ENCODE data around the gene EIF4H.
"Not testable (repeated sequence)": the region's sequence is repeated elsewhere in the genome, so short reads cannot be mapped to it uniquely, and the experiment has no call there.

Gene EIF4H

DNA sequence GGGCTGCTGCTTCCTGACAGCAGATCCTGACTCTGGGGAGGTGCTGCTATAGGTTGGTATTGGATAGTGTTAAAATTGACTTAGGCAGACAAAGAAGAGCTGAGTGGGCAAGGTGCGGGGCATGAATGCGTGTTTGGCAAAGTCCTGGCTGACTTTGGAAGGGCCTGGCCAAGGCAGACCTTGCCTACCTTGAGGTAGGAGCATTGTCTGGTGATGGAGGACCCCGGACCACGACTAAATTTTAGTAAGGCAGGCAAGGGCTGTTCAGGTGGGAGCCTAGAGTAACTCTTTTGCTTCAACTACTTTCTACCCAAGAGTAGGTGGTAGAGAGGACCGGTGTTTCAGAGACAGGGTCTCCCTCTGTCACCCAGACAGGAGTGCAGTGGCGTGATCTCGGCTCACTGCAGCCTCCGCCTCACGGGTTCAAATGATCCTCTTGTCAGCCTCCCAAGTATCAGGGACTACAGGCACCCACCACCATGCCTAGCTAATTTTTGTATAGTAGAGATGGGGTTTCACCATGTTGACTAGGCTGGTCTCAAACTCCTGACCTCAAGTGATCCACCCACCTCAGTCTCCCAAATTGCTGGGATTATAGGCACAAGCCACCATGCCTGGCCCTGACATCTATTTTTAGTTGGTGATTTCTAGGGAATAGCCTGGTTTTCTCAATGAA lies 23.4 kb downstream of the EIF4H start:
- DNase-seq (ENCODE audit: low read depth in 4 of 4, low spot score in 1 of 4): no peak

GRCh38 chr7:74199551-74200355 lies 25.6 kb downstream of the EIF4H start:
- no peak for DNase-seq (ENCODE audit: low read depth in 4 of 4, low spot score in 1 of 4)

- DNase-seq (ENCODE audit: low read depth in 4 of 4, low spot score in 1 of 4): no peak
Observed at GRCh38 chr7:74202841-74203556, 28.8 kb downstream of the EIF4H start.

GRCh38 chr7:74203956-74204618 lies 29.9 kb downstream of the EIF4H start:
- DNase-seq (ENCODE audit: low read depth in 4 of 4, low spot score in 1 of 4): no peak

DNA sequence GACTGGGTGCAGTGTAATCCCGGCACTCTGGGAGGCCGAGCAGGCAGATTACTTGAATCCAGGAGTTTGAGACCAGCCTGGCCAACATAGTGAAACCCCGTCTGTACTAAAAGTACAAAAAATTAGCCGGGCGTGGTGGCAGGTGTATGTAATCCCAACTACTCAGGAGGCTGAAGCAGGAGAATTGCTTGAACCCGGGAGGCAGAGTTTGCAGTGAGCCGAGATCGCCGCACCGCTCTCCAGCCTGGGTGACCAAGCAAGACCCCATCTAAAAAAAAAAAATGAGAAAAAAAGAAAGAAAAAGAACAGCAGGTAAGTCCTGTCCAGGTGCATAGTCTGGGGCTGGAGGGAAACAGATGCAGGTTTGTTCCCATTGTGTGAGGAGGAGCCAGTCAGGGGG lies 31.9 kb downstream of the EIF4H start:
- not testable (repeated sequence) for DNase-seq (ENCODE audit: low read depth in 4 of 4, low spot score in 1 of 4)

DNA sequence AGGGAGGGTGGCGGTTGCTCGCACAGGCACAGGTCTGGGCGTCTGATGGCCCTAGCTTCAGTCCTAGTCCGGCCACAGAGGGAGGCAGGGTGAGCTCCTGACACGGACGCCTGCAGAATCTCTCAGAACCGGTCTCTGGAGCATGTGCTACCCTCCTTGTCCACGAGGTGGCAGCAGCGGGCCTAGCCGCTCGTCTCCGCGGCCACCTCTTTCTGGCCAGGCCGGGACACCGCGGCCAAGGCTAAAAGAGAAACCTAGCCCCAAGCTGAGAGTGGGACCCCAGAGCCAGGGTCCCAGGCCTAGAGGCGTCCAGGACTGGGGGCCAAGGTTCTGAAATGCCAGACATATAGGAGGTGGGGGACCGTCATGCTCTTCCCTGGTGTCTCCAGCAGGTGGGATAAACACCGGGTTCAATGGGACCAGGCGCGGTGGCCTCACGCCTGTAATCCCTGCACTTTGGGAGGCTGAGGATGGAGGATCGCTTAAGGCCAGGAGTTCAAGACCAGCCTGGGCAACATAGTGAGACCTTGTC lies 32.5 kb downstream of the EIF4H start:
- peak; percentile 55 to 79 (median 65) for DNase-seq (ENCODE audit: low read depth in 4 of 4, low spot score in 1 of 4)

DNA sequence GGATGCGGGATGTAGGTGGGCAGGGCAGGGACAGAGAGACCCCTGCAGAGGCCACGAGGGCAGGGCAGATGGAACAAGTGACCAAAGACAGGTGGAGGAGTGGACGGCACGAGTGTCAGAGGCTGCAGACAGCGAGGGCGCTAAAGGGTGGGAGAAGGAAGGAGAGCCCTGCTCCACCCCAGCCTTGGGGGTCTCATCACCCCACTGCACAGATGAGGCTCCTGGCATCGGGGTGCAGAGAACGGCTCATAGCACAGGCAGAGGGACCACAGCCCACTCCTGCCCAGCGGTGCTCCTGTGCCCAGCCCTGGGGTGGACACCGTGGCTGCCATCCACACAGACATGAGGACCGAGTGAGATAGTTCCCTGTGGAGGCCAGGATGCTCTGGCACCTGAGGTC lies 33.4 kb downstream of the EIF4H start:
- DNase-seq (ENCODE audit: low read depth in 4 of 4, low spot score in 1 of 4): no peak

DNA sequence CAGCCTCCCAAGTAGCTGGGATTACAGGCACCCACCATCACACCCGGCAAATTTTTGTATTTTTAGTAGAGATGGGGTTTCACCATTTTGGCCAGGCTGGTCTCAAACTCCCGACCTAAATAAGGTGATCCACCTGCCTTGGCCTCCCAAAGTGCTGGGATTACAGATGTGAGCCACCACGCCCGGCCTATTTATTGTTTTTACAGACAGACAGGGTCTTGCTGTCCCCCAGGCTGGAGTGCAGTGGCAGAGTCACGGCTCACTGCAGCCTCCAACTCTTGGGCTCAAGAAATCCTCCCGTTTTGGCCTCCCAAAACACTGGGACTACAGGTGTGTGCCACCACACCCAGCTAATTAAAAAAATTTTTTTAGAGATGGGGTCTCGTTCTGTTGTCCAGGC lies 34.1 kb downstream of the EIF4H start:
- not testable (repeated sequence) for DNase-seq (ENCODE audit: low read depth in 4 of 4, low spot score in 1 of 4)

DNA sequence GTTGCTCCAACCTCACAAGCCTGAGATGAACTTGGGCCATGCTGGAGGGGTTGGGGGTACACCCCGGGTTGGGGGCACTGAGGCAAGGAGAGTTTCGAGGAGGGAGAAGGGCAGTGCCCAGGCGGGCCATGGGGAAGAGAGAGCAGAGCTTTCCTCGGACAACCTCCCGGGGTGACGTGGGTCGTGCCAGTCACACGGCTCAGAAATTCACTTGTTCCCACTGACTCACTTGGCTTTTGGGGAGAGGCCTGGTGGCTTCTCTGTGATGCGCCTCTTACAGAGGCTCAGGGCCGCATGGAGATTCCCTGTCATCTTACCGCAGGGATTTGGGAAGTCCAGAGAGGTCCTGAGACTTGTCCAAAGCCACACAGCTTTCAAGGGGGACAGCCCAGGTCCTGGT lies 38.5 kb downstream of the EIF4H start:
- no peak for DNase-seq (ENCODE audit: low read depth in 4 of 4, low spot score in 1 of 4)

- no peak for DNase-seq (ENCODE audit: low read depth in 4 of 4, low spot score in 1 of 4)
Observed at GRCh38 chr7:74214816-74215630, 40.9 kb downstream of the EIF4H start.

- no peak for DNase-seq (ENCODE audit: low read depth in 4 of 4, low spot score in 1 of 4)
Observed at GRCh38 chr7:74215921-74216320, 41.8 kb downstream of the EIF4H start.

GRCh38 chr7:74216361-74216761 lies 42.2 kb downstream of the EIF4H start:
- DNase-seq (ENCODE audit: low read depth in 4 of 4, low spot score in 1 of 4): no peak

- no peak for DNase-seq (ENCODE audit: low read depth in 4 of 4, low spot score in 1 of 4)
Observed at GRCh38 chr7:74217455-74218342, 43.5 kb downstream of the EIF4H start.

DNA sequence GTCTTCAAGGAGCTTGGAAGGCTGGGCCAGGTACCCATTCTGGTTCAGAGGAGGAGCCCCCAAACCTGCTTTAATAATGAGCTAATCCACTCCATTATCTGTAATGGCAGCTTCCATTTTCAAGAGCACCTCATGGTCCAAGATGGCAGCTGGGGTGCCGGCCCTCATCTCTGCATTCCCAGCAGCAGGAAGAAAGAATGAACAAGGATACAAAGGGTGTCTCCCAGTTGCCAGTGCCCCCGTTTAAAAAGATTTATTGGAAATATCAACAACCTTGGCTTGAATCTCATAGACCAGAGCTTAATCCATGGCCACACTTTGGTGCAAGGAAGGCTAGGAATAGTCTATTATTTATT lies 44.2 kb downstream of the EIF4H start:
- no peak for DNase-seq (ENCODE audit: low read depth in 4 of 4, low spot score in 1 of 4)

GRCh38 chr7:74219416-74219815 lies 45.3 kb downstream of the EIF4H start:
- DNase-seq (ENCODE audit: low read depth in 4 of 4, low spot score in 1 of 4): no peak

- DNase-seq (ENCODE audit: low read depth in 4 of 4, low spot score in 1 of 4): no peak
Observed at GRCh38 chr7:74220229-74220628, 46.1 kb downstream of the EIF4H start.

GRCh38 chr7:74221713-74222112 lies 47.6 kb downstream of the EIF4H start:
- DNase-seq (ENCODE audit: low read depth in 4 of 4, low spot score in 1 of 4): no peak

- DNase-seq (ENCODE audit: low read depth in 4 of 4, low spot score in 1 of 4): no peak
Observed at GRCh38 chr7:74222851-74223710, 48.9 kb downstream of the EIF4H start.

Measured in stimulated activated CD4-positive, alpha-beta T cell treated with anti-CD3 and anti-CD28 coated beads, Interleukin-1b, Interleukin-23, amount 100 ng/mL, for 24 hours (primary cell).